Occipital lobe (tissue), 2 donors: ENCODE results near the gene DAPK3. TPM values are rescaled to one million over a fixed set of nuclear protein-coding genes. Genes with fewer than 3 reads are reported as not detected.
"Not testable (repeated sequence)": the region's sequence is repeated elsewhere in the genome, so short reads cannot be mapped to it uniquely, and the experiment has no call there.

ENCODE experiments used
- DNase-seq: peaks from one replicate; lab custom pipeline; 2025; lab: John Stamatoyannopoulos, UW
- total RNA-seq: library from RNA; depleted of rRNA; stranded (reverse); fragments of >200 nt; gene quantifications from one replicate; pipeline ENCODE4 v1.2.3, GENCODE V29; 2014

The DAPK3 gene
- 51.3 TPM for total RNA-seq

- peak; percentile 98 for DNase-seq
These were observed at the start of gene DAPK3 for GRCh38 chr19:3970808-3971598. Gene DAPK3, minus strand, starts transcription at chr19:3971099. Its CDS starts 1,364 bp downstream, at chr19:3969735.

GRCh38 chr19:4019578-4019977 lies 48.7 kb upstream of the DAPK3 start:
- DNase-seq, result no peak

GRCh38 chr19:4018775-4019504 lies 48.0 kb upstream of the DAPK3 start:
- DNase-seq, result no peak

GRCh38 chr19:4018140-4018613 lies 47.3 kb upstream of the DAPK3 start:
- peak; percentile 55 for DNase-seq

GRCh38 chr19:4016903-4017638 lies 46.2 kb upstream of the DAPK3 start:
- DNase-seq, result no peak

- peak; percentile 77 for DNase-seq
These were observed 45.6 kb upstream of the DAPK3 start for GRCh38 chr19:4016486-4016885.

DNA sequence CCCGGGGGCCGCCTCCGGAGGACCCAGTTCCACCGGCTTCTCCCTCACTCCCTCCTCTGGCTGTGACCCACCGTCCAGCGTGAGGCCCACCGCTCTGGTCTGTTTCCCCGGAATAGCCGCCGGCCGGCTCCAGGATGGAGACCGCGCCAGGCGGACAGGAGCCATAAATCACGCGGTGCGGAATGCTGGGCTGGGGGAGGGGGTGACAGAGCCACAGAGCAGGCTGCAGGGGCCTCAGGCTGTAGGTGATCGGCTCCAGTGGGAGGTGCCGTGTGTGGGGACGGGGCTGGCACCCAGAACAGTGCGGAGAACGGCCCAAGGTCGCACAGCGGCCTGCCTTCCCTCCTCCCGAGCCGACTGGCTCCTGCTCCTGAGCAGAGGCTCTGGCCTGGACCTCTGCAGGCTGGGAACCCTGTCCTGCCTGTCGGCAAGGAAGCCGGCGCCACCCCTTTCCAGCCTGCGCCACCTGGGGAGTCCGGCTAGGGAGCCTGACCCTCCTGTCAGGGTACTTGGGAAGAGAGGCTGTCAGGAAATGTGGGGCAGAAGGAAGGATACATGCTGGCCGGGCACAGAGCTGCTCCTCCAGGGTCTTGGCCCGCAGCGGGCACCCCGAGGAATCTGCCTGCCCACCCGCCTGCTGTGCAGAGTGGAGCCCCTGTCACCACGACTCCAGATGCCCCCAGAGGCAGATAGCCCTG lies 45.0 kb upstream of the DAPK3 start:
- DNase-seq, result no peak

GRCh38 chr19:4014541-4015491 lies 43.9 kb upstream of the DAPK3 start:
- no peak for DNase-seq

DNA sequence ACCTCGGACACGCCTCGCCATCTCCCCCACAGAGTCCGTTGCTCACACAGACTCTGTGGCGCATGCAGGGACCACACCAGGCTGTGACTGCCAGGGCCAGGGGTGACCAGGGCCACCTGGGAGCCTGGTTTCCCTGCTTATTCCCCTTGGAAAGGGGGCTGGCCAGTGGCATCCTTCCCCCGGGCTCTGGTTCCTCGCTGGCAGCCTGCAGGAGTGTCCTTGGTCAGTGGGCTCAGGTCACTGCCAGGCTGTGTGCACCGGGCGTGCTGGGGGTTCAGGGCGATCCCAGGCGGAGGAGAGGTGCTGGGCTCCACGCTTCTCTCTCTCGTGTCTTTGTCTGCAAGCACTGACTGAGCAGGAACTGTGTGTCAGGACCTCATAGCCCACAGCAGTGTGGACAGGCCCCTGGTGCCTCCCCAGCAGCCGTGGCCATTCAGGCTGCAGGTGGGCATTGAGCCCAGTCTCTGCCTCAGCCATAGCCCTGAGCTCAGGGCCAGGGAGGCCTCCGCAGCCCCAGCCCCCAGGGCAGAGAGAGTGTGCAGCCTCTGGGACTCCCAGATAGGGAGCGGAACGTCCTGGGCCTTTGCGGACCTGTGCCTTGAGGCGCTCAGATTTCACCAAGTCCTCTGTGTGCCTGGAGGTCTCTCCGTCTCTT lies 43.1 kb upstream of the DAPK3 start:
- DNase-seq, result no peak

DNA sequence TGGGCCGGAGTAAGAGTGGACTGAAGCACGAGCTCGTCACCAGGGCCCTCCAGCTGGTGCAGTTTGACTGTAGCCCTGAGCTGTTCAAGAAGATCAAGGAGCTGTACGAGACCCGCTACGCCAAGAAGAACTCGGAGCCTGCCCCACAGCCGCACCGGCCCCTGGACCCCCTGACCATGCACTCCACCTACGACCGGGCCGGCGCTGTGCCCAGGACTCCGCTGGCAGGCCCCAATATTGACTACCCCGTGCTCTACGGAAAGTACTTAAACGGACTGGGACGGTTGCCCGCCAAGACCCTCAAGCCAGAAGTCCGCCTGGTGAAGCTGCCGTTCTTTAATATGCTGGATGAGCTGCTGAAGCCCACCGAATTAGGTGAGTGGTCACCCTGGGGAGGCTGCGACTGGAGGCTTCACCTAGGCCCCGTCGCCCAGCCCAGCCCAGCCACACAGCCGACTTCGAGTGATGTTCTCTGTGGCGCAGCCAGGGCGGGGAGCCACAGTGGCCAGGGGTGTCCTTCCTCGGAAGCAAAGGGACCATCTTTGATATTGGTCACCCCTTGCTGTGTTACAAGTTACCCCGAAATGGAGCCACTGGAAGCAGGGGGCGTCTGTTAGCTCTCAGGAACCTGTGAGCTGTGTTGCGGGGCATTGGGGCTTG lies 42.2 kb upstream of the DAPK3 start:
- DNase-seq, result no peak

GRCh38 chr19:4012092-4012974 lies 41.4 kb upstream of the DAPK3 start:
- DNase-seq, result no peak

DNA sequence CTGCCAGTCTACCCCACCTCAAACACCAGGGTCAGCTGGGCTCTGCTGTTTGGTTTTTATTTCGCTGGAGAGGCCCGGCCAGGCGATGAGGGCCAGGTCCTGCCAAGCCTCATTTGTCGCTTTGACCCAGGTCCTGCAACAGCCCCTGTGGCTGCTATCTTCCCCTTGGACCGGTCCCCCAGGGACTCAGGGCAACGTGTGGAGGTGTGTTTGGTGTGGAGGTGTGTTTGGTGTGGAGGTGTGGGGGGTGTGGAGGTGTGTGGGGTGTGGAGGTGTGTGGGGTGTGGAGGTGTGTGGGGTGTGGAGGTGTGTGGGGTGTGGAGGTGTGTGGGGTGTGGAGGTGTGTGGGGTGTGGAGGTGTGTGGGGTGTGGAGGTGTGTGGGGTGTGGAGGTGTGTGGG lies 40.5 kb upstream of the DAPK3 start:
- not testable (repeated sequence) for DNase-seq

GRCh38 chr19:4010808-4011110 lies 39.9 kb upstream of the DAPK3 start:
- DNase-seq, result no peak

GRCh38 chr19:4009990-4010807 lies 39.3 kb upstream of the DAPK3 start:
- DNase-seq, result no peak

- no peak for DNase-seq
These were observed 37.1 kb upstream of the DAPK3 start for GRCh38 chr19:4007836-4008539.

- peak; percentile 91 for DNase-seq
These were observed 36.3 kb upstream of the DAPK3 start, which contains the start of gene PIAS4 for GRCh38 chr19:4007021-4007835. Gene PIAS4, plus strand, starts transcription at chr19:4007736. Its CDS starts 25 bp downstream, at chr19:4007761.
